HG03060 (cell line): ENCODE data around the gene TALDO1.

Experiments used
- ATAC-seq: cut with Tn5 transposase; IDR thresholded peaks from one replicate; pipeline ENCODE4 v1.9.1; 2021; ENCODE audit warnings: low read depth, moderate number of reproducible peaks; ENCODE audit not compliant: unreplicated experiment

TALDO1 gene

GRCh38 chr11:797296-798092, 50.2 kb downstream of the TALDO1 start:
- ATAC-seq, result peak; percentile 39

DNA sequence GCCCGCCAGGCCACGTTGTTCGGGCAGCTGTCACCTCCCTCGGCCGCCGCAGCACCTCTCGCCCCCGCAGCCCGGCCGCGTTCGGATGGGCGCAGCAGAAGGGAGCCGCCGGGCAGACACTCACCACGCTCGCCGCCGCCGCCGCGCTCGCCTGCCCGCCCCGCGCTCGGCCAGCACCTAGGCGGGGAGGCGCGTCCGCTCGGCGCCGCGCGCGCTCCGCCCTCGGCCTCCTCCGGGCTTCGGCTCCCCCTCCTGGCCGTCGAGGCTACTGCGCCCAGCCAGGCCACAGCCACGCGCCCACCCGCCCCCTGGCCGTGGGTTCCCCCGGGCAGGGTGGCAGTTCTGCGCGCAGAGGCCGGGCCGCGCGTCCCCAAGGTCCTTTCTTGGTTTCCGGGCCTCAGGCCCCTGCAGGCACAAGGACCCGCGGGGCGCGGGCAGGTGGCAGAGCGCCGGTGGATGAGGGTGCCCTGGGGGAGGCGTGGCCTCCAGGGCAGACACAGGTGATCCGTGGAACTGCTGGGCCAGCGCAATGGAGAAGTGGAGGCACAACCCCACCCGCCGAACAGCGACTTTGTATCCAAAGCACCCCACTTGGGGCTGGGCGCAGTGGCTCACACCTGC, 50.9 kb downstream of the TALDO1 start, which contains the start of gene SLC25A22:
SLC25A22 (minus strand) TSS at position 189 of the 621 bp plus-strand sequence. CDS start 3,275 bp downstream, outside the sequence.
- peak; percentile 29 for ATAC-seq

- ATAC-seq, result no peak
Observed at GRCh38 chr11:799641-800316, 52.5 kb downstream of the TALDO1 start.

- no peak for ATAC-seq
Observed at GRCh38 chr11:800473-800872, 53.2 kb downstream of the TALDO1 start.

DNA sequence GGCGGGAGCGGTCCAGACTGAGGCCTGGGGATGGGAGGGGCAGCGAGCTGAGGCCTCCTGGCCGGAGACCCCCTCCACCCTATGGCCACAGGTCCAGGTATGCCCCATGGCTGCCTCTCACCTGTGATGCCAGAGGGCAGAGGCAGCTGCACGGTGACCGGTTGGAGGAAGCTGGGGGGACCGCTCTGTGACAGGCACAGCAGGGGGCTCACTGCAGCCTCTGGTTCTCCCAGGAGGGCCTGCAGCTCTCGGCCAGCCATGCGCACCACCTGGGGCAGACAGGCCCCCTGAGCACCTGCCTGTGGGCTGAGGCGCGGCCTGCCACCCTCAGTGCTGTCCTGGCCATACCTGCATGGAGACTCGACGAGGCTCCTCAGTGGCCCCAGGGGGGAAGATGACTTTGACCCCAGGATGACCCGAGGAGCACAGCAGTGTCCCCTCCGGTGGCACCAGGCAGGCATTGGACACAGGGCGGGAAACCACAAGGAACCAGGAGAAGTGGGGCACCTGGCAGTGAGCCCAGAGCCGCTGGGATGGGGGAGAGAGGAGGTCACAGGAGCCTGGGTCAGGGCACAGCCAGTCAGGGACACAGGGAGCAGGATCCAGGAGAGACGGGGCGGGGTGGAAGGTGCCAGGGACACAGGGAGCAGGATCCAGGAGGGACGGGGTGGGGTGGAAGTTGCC, 54.0 kb downstream of the TALDO1 start:
- ATAC-seq, result no peak

DNA sequence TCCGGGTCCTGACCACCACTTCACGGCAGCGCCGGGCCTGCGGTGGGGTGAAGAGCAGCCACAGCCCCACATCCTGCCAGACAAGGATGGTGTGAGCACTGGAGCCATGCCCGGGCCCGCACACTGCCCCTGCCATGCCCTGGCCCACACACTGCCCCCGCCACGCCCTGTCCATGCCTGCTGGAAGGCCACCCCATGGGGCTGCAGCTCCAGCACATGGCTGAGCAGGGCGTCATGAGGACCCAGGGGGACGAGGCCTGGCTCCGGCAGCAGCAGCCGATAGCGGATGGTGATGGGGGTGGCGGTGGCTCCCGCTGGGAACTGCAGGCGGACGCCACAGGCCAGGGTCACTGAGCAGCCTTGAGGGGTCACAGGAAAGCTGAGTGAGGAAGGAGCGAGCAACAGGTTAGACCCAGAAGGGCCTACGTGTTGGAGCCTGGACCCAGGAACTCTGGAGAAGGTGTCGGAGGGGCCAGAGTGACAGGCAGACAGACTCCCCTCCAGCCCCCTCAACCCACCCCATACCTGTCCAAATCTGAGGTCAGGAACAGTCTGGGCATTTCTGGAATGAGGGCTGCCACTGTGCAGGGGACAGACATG, 54.9 kb downstream of the TALDO1 start:
- ATAC-seq, result no peak

- ATAC-seq, result no peak
Observed at GRCh38 chr11:802693-803466, 55.6 kb downstream of the TALDO1 start.

DNA sequence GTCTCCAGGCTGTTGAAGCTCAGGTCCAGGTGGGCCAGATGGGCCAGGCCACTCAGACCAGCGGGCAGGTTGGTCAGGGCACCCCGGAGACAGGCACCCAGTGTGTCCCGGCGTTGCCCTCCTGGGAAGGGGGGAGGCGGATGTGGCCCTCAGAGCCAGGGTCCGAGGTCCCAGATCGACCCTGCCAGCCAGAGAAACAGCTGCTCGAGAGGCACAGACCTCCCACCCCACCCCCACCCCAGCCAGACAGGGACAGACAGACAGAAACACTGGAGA, 56.1 kb downstream of the TALDO1 start:
- ATAC-seq, result no peak

DNA sequence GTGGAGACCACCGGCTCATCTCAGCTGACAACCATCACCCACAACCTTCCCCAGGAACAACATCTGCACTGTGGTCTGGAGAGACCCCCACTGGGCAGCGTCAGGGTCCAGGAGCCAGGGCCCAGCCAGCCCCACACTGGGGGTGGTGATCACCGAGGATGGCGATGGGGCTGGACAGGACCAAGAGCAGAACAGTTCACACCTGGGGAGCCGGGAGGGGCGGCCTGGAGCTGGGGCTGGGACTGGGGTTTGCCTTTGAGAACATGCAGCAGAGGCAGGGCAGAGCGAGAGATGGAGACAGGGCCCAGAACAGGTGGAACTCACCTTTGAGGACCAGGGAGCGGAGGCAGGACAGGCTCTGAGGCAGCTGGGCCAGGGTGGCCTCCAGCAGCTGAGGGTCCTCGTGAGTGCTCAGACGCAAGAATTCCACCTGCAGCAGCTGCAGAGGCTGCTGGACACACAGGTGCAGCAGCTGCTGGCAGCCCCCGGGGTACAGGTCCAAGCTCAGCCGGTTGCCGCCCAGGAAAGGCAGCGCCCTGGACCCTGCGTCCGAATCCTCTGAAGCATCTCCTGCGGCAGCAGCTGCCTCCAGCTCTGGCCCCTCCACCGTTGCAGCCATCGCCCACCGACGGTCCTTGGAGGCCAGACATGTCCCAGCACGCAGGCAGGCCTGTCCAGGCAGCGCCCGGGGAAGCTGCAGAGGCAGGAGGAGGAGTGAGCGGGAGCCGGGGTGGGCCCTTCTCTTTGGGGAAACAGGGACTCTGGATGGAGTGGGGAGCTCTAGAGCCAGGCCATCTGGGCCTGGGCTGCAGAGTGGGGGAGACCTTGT, 56.7 kb downstream of the TALDO1 start:
- ATAC-seq, result no peak

GRCh38 chr11:804599-804964, 57.3 kb downstream of the TALDO1 start:
- ATAC-seq, result no peak

DNA sequence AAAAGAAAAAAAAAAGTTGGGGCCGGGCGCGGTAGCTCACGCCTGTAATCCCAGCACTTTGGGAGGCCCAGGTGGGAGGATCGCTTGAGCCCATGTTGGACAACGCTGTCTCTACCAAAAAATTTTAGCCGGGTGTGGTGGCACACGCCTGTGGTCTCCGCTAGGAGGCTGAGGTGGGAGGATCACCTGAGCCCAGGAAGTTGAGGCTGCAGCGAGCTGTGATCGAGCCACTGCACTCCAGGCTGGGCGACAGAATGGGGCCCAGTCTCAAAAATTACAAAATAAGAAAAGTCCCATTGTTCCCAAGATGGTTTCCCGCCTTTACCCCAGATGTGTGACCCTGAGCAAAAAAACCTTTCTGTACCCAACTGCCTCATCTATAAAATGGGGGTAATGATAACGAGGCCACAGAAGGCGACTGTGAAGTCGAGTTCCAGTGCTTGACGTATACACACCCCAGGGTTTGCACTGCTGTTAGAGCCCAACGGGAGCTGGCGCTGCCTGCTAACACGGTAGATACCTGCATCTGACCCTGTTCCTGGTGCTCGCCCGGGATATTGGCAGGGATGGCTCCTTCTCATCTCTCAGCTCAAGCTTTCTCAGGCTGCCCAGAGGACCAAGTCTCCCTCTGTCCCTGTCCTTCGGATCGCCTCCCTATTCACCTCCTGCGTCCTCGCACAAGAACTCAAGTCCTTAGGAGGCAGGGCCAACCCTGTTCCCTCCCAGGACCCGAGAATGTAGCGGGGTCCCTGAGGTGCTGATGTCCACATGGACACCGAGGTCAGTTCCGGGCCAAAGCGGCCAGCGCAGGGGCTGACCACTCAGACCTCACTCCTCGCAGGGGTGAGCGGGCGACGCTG, 61.4 kb downstream of the TALDO1 start:
- no peak for ATAC-seq

- ATAC-seq, result peak; percentile 58
Observed at GRCh38 chr11:809287-810039, 62.2 kb downstream of the TALDO1 start, which contains the start of gene RPLP2. RPLP2 (plus strand) TSS chr11:809967; CDS start chr11:810235, 268 bp downstream.

DNA sequence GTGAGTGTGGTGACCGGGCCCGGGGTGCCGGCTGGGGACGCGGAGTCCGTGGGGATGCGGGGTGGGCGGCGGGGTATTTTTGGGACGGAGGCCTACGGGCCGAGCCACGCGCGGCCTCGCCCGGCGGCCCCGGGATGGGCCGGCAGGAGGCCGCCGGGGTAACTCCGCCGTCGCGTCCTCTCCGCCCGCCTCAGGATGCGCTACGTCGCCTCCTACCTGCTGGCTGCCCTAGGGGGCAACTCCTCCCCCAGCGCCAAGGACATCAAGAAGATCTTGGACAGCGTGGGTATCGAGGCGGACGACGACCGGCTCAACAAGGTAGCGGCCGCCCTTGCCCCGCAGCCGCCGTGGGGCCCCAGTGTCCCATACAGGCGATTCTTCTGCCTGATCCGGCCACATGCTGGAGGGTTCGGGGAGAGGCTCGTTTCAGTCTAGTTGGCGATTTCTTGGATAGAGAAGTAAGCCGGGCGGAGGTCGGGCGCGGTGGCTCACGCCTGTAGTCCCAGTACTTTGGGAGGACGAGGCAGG, 62.8 kb downstream of the TALDO1 start:
- ATAC-seq, result no peak

- ATAC-seq, result no peak
Observed at GRCh38 chr11:811446-812245, 64.4 kb downstream of the TALDO1 start.

- no peak for ATAC-seq
Observed at GRCh38 chr11:812390-812789, 65.1 kb downstream of the TALDO1 start.

DNA sequence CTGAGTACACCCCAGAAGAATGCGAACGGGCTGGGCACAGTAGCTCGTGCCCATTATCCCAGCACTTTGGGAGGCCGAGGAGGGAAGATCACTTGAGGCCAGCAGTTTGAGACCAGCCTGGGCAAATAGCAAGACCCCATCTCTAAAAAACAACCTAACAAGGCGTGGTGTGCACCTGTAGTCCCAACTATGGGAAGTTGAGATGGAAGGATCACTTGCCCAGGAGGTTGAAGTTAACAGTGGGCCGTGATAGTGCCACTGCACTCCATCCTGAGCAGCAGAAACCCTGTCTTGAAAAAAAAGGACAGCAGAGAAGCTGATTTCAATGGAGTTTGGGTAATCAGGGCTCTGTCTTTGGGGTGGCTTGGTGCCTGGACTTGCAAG, 65.8 kb downstream of the TALDO1 start:
- ATAC-seq, result no peak
